ENCODE data around the gene GRK1.

GRCh38 chr13:113784645-113785024, 117.6 kb downstream of the GRK1 start:
- TF ChIP-seq, protein P1, sequence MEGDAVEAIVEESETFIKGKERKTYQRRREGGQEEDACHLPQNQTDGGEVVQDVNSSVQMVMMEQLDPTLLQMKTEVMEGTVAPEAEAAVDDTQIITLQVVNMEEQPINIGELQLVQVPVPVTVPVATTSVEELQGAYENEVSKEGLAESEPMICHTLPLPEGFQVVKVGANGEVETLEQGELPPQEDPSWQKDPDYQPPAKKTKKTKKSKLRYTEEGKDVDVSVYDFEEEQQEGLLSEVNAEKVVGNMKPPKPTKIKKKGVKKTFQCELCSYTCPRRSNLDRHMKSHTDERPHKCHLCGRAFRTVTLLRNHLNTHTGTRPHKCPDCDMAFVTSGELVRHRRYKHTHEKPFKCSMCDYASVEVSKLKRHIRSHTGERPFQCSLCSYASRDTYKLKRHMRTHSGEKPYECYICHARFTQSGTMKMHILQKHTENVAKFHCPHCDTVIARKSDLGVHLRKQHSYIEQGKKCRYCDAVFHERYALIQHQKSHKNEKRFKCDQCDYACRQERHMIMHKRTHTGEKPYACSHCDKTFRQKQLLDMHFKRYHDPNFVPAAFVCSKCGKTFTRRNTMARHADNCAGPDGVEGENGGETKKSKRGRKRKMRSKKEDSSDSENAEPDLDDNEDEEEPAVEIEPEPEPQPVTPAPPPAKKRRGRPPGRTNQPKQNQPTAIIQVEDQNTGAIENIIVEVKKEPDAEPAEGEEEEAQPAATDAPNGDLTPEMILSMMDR (IDR thresholded peaks at IDR 0.05; ENCODE audit: low read depth, low read length): no peak
- no peak for TF ChIP-seq POLR2A (IDR thresholded peaks at IDR 0.05; ENCODE audit: extremely low read depth, insufficient read length)

Measured in NB4 (cell line).